Activated CD8-positive, alpha-beta T cell treated with anti-CD3 and anti-CD28 coated beads for 36 hours (primary cell): ENCODE data around the gene DGKG. TPM values are rescaled to one million over a fixed set of nuclear protein-coding genes. Genes with fewer than 3 reads are reported as not detected.

Source experiments
- ATAC-seq: fragments of 200-7000 bp; cut with Tn5 transposase; one replicate; pipeline ENCODE4 v1.10.0; 2021; ENCODE audit warnings: mild to moderate bottlenecking, moderate library complexity
- CTCF ChIA-PET: fragments of 350-600 bp; sonication (Branson Sonifier 250); formaldehyde crosslinking; loops from one replicate; lab custom pipeline; 2021; ENCODE audit warnings: antibody characterized with exemption; lab: Charles Lee
- POLR2A ChIA-PET: fragments of 350-600 bp; sonication (Branson Sonifier 250); formaldehyde crosslinking; loops from one replicate; lab custom pipeline; 2021; ENCODE audit warnings: antibody characterized with exemption; lab: Charles Lee
- DNase-seq: peaks from one replicate; pipeline ENCODE4 v3.0.0-alpha.2; 2020
- H3K27ac Mint-ChIP-seq: one replicate; pipeline ENCODE4 v1.8.0; 2021; ENCODE audit warnings: mild to moderate bottlenecking, mixed read lengths
- H3K27me3 Mint-ChIP-seq: one replicate; pipeline ENCODE4 v1.8.0; 2021; ENCODE audit warnings: mixed read lengths
- H3K36me3 Mint-ChIP-seq: one replicate; pipeline ENCODE4 v1.8.0; 2021; ENCODE audit warnings: low read depth, mixed read lengths
- H3K4me1 Mint-ChIP-seq: one replicate; pipeline ENCODE4 v1.8.0; 2021; ENCODE audit warnings: low read depth, mixed read lengths
- H3K4me3 Mint-ChIP-seq: one replicate; pipeline ENCODE4 v1.8.0; 2021; ENCODE audit warnings: mild to moderate bottlenecking, moderate library complexity, mixed read lengths
- H3K9me3 Mint-ChIP-seq: one replicate; pipeline ENCODE4 v1.8.0; 2021; ENCODE audit warnings: mixed read lengths
- CTCF ChIP-seq: fragments of 200-600 bp; IDR thresholded peaks from one replicate; pipeline ENCODE4 v1.8.0; 2022; ENCODE audit warnings: antibody characterized with exemption, mild to moderate bottlenecking
- intact Hi-C: fragments of 100-400 bp; cut with micrococcal nuclease; formaldehyde crosslinking; loops from one replicate; pipeline ENCODE4 v1.10.0; 2022
- total RNA-seq, 2 experiments: library from RNA; stranded (reverse); gene quantifications; one replicate each; pipeline ENCODE4 v1.2.3, GENCODE V29; 2021

DGKG gene
- total RNA-seq, 2 experiments from 2014 or later, result 0.18 to 0.36 TPM

GRCh38 chr3:186180891-186181481 lies 181.0 kb downstream of the DGKG start:
- no peak for ATAC-seq

GRCh38 chr3:186180151-186180550 lies 181.9 kb downstream of the DGKG start:
- Mint-ChIP-seq H3K4me1 (peaks cover 6% of the 10 kb centered on the region), H3K4me3 (no peak overlapping the region), H3K27ac (no peak overlapping the region), H3K36me3 (no peaks in the 10 kb centered on the region), H3K27me3 (no peaks in the 10 kb centered on the region), H3K9me3 (no peaks in the 10 kb centered on the region)
- CTCF ChIA-PET, result interaction anchor here (1.5 kb wide), 1 partner anchor 63 kb away, joined by 5 read pairs; no protein-coding TSS in a partner anchor
- TF ChIP-seq CTCF, result no peak
- ATAC-seq (no peak), DNase-seq (no peak)
- POLR2A ChIA-PET, result no interaction called here
- intact Hi-C loops, result no loop called here

More at GRCh38 chr3:186180891-186181481, 181.0 kb downstream of the DGKG start:
- ChIA-PET POLR2A (no interaction called here), CTCF (interaction anchor here (1.5 kb wide), 1 partner anchor 62 kb away, joined by 5 read pairs; no protein-coding TSS in a partner anchor)
- Mint-ChIP-seq H3K27me3 (no peaks in the 10 kb centered on the region), H3K4me3 (no peak overlapping the region), H3K36me3 (no peaks in the 10 kb centered on the region), H3K4me1 (peaks cover 11% of the 10 kb centered on the region), H3K27ac (no peak overlapping the region), H3K9me3 (no peaks in the 10 kb centered on the region)
- intact Hi-C loops, result no loop called here
- peak; percentile 8 for DNase-seq
- no peak for TF ChIP-seq CTCF

GRCh38 chr3:186178412-186178811 lies 183.6 kb downstream of the DGKG start:
- CTCF ChIA-PET, result no interaction called here

GRCh38 chr3:186176373-186176990 lies 185.6 kb downstream of the DGKG start:
- H3K27ac Mint-ChIP-seq, result no peak overlapping the region
- H3K4me1 Mint-ChIP-seq, result no peaks in the 10 kb centered on the region
- H3K36me3 Mint-ChIP-seq, result no peaks in the 10 kb centered on the region
- ATAC-seq (no peak), DNase-seq (no peak)
- POLR2A ChIA-PET, result no interaction called here
- H3K27me3 Mint-ChIP-seq, result no peaks in the 10 kb centered on the region
- CTCF ChIA-PET, result no interaction called here
- no peaks in the 10 kb centered on the region for H3K9me3 Mint-ChIP-seq
- intact Hi-C loops, result no loop called here
- TF ChIP-seq CTCF, result no peak
- no peak overlapping the region for H3K4me3 Mint-ChIP-seq

More at GRCh38 chr3:186178412-186178811, 183.6 kb downstream of the DGKG start:
- no peak overlapping the region for H3K4me3 Mint-ChIP-seq
- no peaks in the 10 kb centered on the region for H3K4me1 Mint-ChIP-seq
- ATAC-seq, result no peak
- H3K27me3 Mint-ChIP-seq, result no peaks in the 10 kb centered on the region
- H3K36me3 Mint-ChIP-seq, result no peaks in the 10 kb centered on the region
- intact Hi-C loops, result no loop called here
- H3K27ac Mint-ChIP-seq, result no peak overlapping the region
- H3K9me3 Mint-ChIP-seq, result no peaks in the 10 kb centered on the region
- TF ChIP-seq CTCF, result no peak
- POLR2A ChIA-PET, result interaction anchor here (1.0 kb wide), 1 partner anchor 11 kb away, joined by 3 read pairs; no protein-coding TSS in a partner anchor
- DNase-seq, result no peak

GRCh38 chr3:186173224-186173815 lies 188.7 kb downstream of the DGKG start:
- no peak for ATAC-seq
- Mint-ChIP-seq H3K36me3 (no peaks in the 10 kb centered on the region), H3K9me3 (no peaks in the 10 kb centered on the region), H3K4me3 (no peak overlapping the region), H3K27me3 (no peaks in the 10 kb centered on the region), H3K4me1 (no peaks in the 10 kb centered on the region), H3K27ac (no peak overlapping the region)
- ChIA-PET POLR2A (no interaction called here), CTCF (no interaction called here)
- intact Hi-C loops, result no loop called here
- DNase-seq, result no peak
- TF ChIP-seq CTCF, result no peak
